Measurements from ENCODE around the gene NCKAP5L.

NCKAP5L gene

GRCh38 chr12:49827051-49827400 is 1.2 kb downstream of the NCKAP5L start:
- no peak for DNase-seq (ENCODE audit: low read depth, low spot score)
- H3K27ac ChIP-seq = peak overlapping the region; percentile 79

- DNase-seq (ENCODE audit: low read depth, low spot score) = no peak
- peak overlapping the region; percentile 38 for H3K27ac ChIP-seq
Observed at GRCh38 chr12:49825971-49826421, 2.2 kb downstream of the NCKAP5L start.

GRCh38 chr12:49825360-49825970 is 2.7 kb downstream of the NCKAP5L start:
- DNase-seq (ENCODE audit: low read depth, low spot score) = no peak
- peak overlapping the region; percentile 38 for H3K27ac ChIP-seq

GRCh38 chr12:49824895-49825294 is 3.3 kb downstream of the NCKAP5L start:
- peak overlapping the region; percentile 38 for H3K27ac ChIP-seq
- no peak for DNase-seq (ENCODE audit: low read depth, low spot score)

- DNase-seq (ENCODE audit: low read depth, low spot score) = no peak
- peak overlapping the region; percentile 38 for H3K27ac ChIP-seq
Observed at GRCh38 chr12:49824416-49824815, 3.8 kb downstream of the NCKAP5L start.

GRCh38 chr12:49823951-49824350 is 4.3 kb downstream of the NCKAP5L start:
- DNase-seq (ENCODE audit: low read depth, low spot score) = no peak
- H3K27ac ChIP-seq = no peak overlapping the region

- no peak overlapping the region for H3K27ac ChIP-seq
- DNase-seq (ENCODE audit: low read depth, low spot score) = no peak
Observed at GRCh38 chr12:49823350-49823749, 4.9 kb downstream of the NCKAP5L start.

GRCh38 chr12:49821373-49822287 is 6.6 kb downstream of the NCKAP5L start:
- no peak for DNase-seq (ENCODE audit: low read depth, low spot score)
- no peak overlapping the region for H3K27ac ChIP-seq

- no peak for DNase-seq (ENCODE audit: low read depth, low spot score)
- H3K27ac ChIP-seq = no peak overlapping the region
Observed at GRCh38 chr12:49819786-49820185, 8.4 kb downstream of the NCKAP5L start.

- no peak overlapping the region for H3K27ac ChIP-seq
- no peak for DNase-seq (ENCODE audit: low read depth, low spot score)
Observed at GRCh38 chr12:49818241-49818895, 9.8 kb downstream of the NCKAP5L start.

GRCh38 chr12:49813131-49813530 is 15.1 kb downstream of the NCKAP5L start:
- H3K27ac ChIP-seq = no peak overlapping the region
- DNase-seq (ENCODE audit: low read depth, low spot score) = no peak

- DNase-seq (ENCODE audit: low read depth, low spot score) = no peak
- no peak overlapping the region for H3K27ac ChIP-seq
Observed at GRCh38 chr12:49811961-49812401, 16.2 kb downstream of the NCKAP5L start.

- H3K27ac ChIP-seq = no peak overlapping the region
- no peak for DNase-seq (ENCODE audit: low read depth, low spot score)
Observed at GRCh38 chr12:49811136-49811535, 17.1 kb downstream of the NCKAP5L start.

- H3K27ac ChIP-seq = no peak overlapping the region
- no peak for DNase-seq (ENCODE audit: low read depth, low spot score)
Observed at GRCh38 chr12:49809906-49810389, 18.3 kb downstream of the NCKAP5L start.

GRCh38 chr12:49809381-49809905 is 18.8 kb downstream of the NCKAP5L start:
- no peak for DNase-seq (ENCODE audit: low read depth, low spot score)
- no peak overlapping the region for H3K27ac ChIP-seq

GRCh38 chr12:49808686-49809380 is 19.4 kb downstream of the NCKAP5L start:
- H3K27ac ChIP-seq = no peak overlapping the region
- DNase-seq (ENCODE audit: low read depth, low spot score) = no peak

- no peak for DNase-seq (ENCODE audit: low read depth, low spot score)
- H3K27ac ChIP-seq = no peak overlapping the region
Observed at GRCh38 chr12:49807991-49808580, 20.1 kb downstream of the NCKAP5L start.

GRCh38 chr12:49806877-49807276 is 21.3 kb downstream of the NCKAP5L start:
- no peak for DNase-seq (ENCODE audit: low read depth, low spot score)
- no peak overlapping the region for H3K27ac ChIP-seq

- H3K27ac ChIP-seq = no peak overlapping the region
- no peak for DNase-seq (ENCODE audit: low read depth, low spot score)
Observed at GRCh38 chr12:49806321-49806813, 21.8 kb downstream of the NCKAP5L start.

Measured in epithelial cell of prostate (primary cell).